Measurements from ENCODE around the gene ZNF106. TPM values are rescaled to one million over a fixed set of nuclear protein-coding genes. Genes with fewer than 3 reads are reported as not detected.

ZNF106 gene
- total and polyA plus RNA-seq, 2 of the 4 experiments (the other 2 are of a cell fraction), result 19.2 to 87.5 TPM

GRCh38 chr15:42384597-42384996 is 106.3 kb downstream of the ZNF106 start:
- WGBS, 2 experiments (ENCODE audit: extremely low coverage in 2 of 2, insufficient read length in 1 of 2), result 38% methylated on average over 1 of the region's 4 CpGs; no CpG with 5 or more reads in 1 of the 2 experiments
- BruUV-seq (replicated peaks), result no TSS peak
- Histone ChIP-seq H3K4me1 (ENCODE audit: control insufficient read depth, insufficient read depth, low read length) (peaks cover 6% of the 10 kb centered on the region), H3K4ac (ENCODE audit: low read depth, low read length) (no peak overlapping the region), H2BK20ac (ENCODE audit: low read depth, low read length) (no peak overlapping the region), H2AK5ac (ENCODE audit: low read depth, low read length) (no peak overlapping the region), H3K9me3 (ENCODE audit: control insufficient read depth, insufficient read depth, low read length) (no peaks in the 10 kb centered on the region), H3K4me3 (ENCODE audit: insufficient read depth, low read depth, low read length) (no peak overlapping the region), H3K79me1 (ENCODE audit: low read depth in 1 of 2, low read length in 2 of 2) (no peaks in the 10 kb centered on the region), H3K14ac (replicated peaks; ENCODE audit: low read depth, low read length) (no peak overlapping the region), H3K23ac (ENCODE audit: low read depth, low read length) (no peak overlapping the region), H2BK120ac (ENCODE audit: low read depth, low read length) (no peak overlapping the region), H3K27ac (ENCODE audit: insufficient read depth, low read length) (no peak overlapping the region), H3K36me3 (ENCODE audit: control insufficient read depth, insufficient read depth, low read length) (no peaks in the 10 kb centered on the region), H3K27me3 (ENCODE audit: control insufficient read depth, insufficient read depth, low read length) (no peaks in the 10 kb centered on the region), H3K9me1 (ENCODE audit: insufficient read depth, low read length) (peaks cover 14% of the 10 kb centered on the region; the same call in 1 of the 2 replicates), H3K4me2 (ENCODE audit: low read depth, low read length) (no peak overlapping the region), H4K20me1 (ENCODE audit: insufficient read depth, low read length) (no peaks in the 10 kb centered on the region), H3K18ac (ENCODE audit: low read depth, low read length) (no peak overlapping the region), H4K8ac (ENCODE audit: low read depth in 2 of 2, low read length in 2 of 2) (no peak overlapping the region), H4K5ac (ENCODE audit: low read depth, low read length) (no peak overlapping the region), H3K56ac (ENCODE audit: extremely low read depth, insufficient read depth, low read length) (no peak overlapping the region), H3K9ac (ENCODE audit: low read depth, low read length) (no peak overlapping the region), H2AFZ (replicated peaks; ENCODE audit: low read length, poor library complexity) (no peak overlapping the region), H4K91ac (ENCODE audit: insufficient read depth, low read depth, low read length) (no peak overlapping the region), H2BK5ac (ENCODE audit: low read depth, low read length, poor library complexity, severe bottlenecking) (no peak overlapping the region), H2AK9ac (replicated peaks; ENCODE audit: low read depth, low read length, poor library complexity) (no peak overlapping the region), H2BK15ac (ENCODE audit: low read depth, low read length) (no peak overlapping the region)
- TF ChIP-seq CTCF (conservative IDR thresholded peaks at IDR 0.05; ENCODE audit: low read depth, low read length) (no peak), USF2 (IDR thresholded peaks at IDR 0.05; ENCODE audit: low read depth, low read length) (no peak), POLR2A (IDR thresholded peaks at IDR 0.05; ENCODE audit: low read depth, low read length) (no peak), NFE2L2 (IDR thresholded peaks at IDR 0.05; ENCODE audit: low read depth, low read length) (no peak), MAFK (IDR thresholded peaks at IDR 0.05; ENCODE audit: low read depth, low read length) (no peak), BHLHE40 (IDR thresholded peaks at IDR 0.05; ENCODE audit: low read depth, low read length) (no peak), RCOR1 (IDR thresholded peaks at IDR 0.05; ENCODE audit: insufficient replicate concordance, low read length) (no peak)
- dilution Hi-C loops (cut with HindIII; ENCODE audit: low sequenced_read_pairs, unreplicated experiment) (no loop called here), intact Hi-C loops (cut with micrococcal nuclease) (no loop called here), in situ Hi-C loops (cut with MboI; ENCODE audit: low sequenced_read_pairs) (no loop called here)
- DNase-seq (no peak), ATAC-seq (ENCODE audit: low read depth) (no peak)
- ChIA-PET CTCF (interaction anchor here (1.2 kb wide), 2 partner anchors 8 to 10 kb away, joined by 5 to 8 read pairs; no protein-coding TSS in a partner anchor), POLR2A (ENCODE audit: unreplicated experiment) (interaction anchor here (0.5 kb wide), 1 partner anchor 101 kb away, joined by 5 read pairs; no protein-coding TSS in a partner anchor)
